GM18858 (cell line): ENCODE data around the gene IFI27L2.
A peak's percentile ranks its signal among the peaks of the same experiment; 100 is the strongest.

Source experiments
- ATAC-seq: cut with Tn5 transposase; IDR thresholded peaks from one replicate; pipeline ENCODE4 v1.9.1; 2021; ENCODE audit not compliant: unreplicated experiment

IFI27L2 gene

GRCh38 chr14:94153750-94154342 is 24.4 kb upstream of the IFI27L2 start:
- no peak for ATAC-seq

- no peak for ATAC-seq
Observed at GRCh38 chr14:94152676-94153075, 23.3 kb upstream of the IFI27L2 start.

GRCh38 chr14:94145902-94146527 is 16.6 kb upstream of the IFI27L2 start:
- no peak for ATAC-seq

- no peak for ATAC-seq
Observed at GRCh38 chr14:94144765-94145164, 15.4 kb upstream of the IFI27L2 start.

GRCh38 chr14:94143711-94144110 is 14.3 kb upstream of the IFI27L2 start:
- ATAC-seq, result no peak

- no peak for ATAC-seq
Observed at GRCh38 chr14:94143239-94143638, 13.8 kb upstream of the IFI27L2 start.

GRCh38 chr14:94142836-94143235 is 13.4 kb upstream of the IFI27L2 start:
- no peak for ATAC-seq

GRCh38 chr14:94142247-94142646 is 12.8 kb upstream of the IFI27L2 start:
- no peak for ATAC-seq

- ATAC-seq, result no peak
Observed at GRCh38 chr14:94139421-94139820, 10.0 kb upstream of the IFI27L2 start.

GRCh38 chr14:94139006-94139405 is 9.6 kb upstream of the IFI27L2 start:
- ATAC-seq, result no peak

- ATAC-seq, result no peak
Observed at GRCh38 chr14:94138251-94138650, 8.8 kb upstream of the IFI27L2 start.

- ATAC-seq, result peak; percentile 51
Observed at GRCh38 chr14:94136575-94137331, 7.3 kb upstream of the IFI27L2 start.

- ATAC-seq, result no peak
Observed at GRCh38 chr14:94135476-94135875, 6.1 kb upstream of the IFI27L2 start.

- peak; percentile 56 for ATAC-seq
Observed at GRCh38 chr14:94132285-94132887, 3.0 kb upstream of the IFI27L2 start.

- ATAC-seq, result no peak
Observed at GRCh38 chr14:94129758-94130414, 482 bp upstream of the IFI27L2 start.

- ATAC-seq, result no peak
Observed at GRCh38 chr14:94128216-94128839, 1.1 kb downstream of the IFI27L2 start.

GRCh38 chr14:94127330-94127729 is 2.1 kb downstream of the IFI27L2 start:
- no peak for ATAC-seq

- no peak for ATAC-seq
Observed at GRCh38 chr14:94126800-94127199, 2.6 kb downstream of the IFI27L2 start.

GRCh38 chr14:94126419-94126677 is 3.1 kb downstream of the IFI27L2 start:
- ATAC-seq, result no peak

- no peak for ATAC-seq
Observed at GRCh38 chr14:94125659-94126418, 3.6 kb downstream of the IFI27L2 start.
